Mucosa of descending colon (tissue), 3 donors: ENCODE results near the gene NUDT5. TPM values are rescaled to one million over a fixed set of nuclear protein-coding genes. Genes with fewer than 3 reads are reported as not detected.

ENCODE experiments used
- ATAC-seq: fragments of 200-7000 bp; cut with Tn5 transposase; one replicate; pipeline ENCODE4 v1.9.1; 2020; ENCODE audit warnings: mild to moderate bottlenecking, moderate library complexity
- DNase-seq, 3 donors: peaks; one replicate each; pipeline ENCODE4 v3.0.0-alpha.2; 2020
- H3K36me3 ChIP-seq: fragments of 200-600 bp; one replicate; pipeline ENCODE4 v1.8.0; 2021; ENCODE audit warnings: low read depth, mild to moderate bottlenecking
- H3K4me1 ChIP-seq: fragments of 200-600 bp; one replicate; pipeline ENCODE4 v1.8.0; 2021; ENCODE audit warnings: low read depth, mild to moderate bottlenecking
- H3K4me3 ChIP-seq: fragments of 200-600 bp; one replicate; pipeline ENCODE4 v1.8.0; 2021; ENCODE audit warnings: mild to moderate bottlenecking
- H3K9me3 ChIP-seq: fragments of 200-600 bp; one replicate; pipeline ENCODE4 v1.8.0; 2021; ENCODE audit warnings: mild to moderate bottlenecking
- CTCF ChIP-seq: fragments of 200-600 bp; IDR thresholded peaks from one replicate; pipeline ENCODE4 v1.8.0; 2022; ENCODE audit warnings: antibody characterized with exemption, mild to moderate bottlenecking
- intact Hi-C, 2 donors: fragments of 100-400 bp; cut with DNase I in 1 of 2; cut with micrococcal nuclease in 1 of 2; formaldehyde crosslinking; loops; one replicate each; pipeline versions ENCODE4 v1.11.0 to v1.11.1; 2022; cut with DNase I, micrococcal nuclease
- total RNA-seq, 3 donors: library from RNA; stranded (reverse); fragmentation: NEBNext Ultra II Directional in 2 of 3; extraction: Animal tissue kit (Norgen Biotek cat#: 25700) in 2 of 3; gene quantifications; one replicate each; pipeline versions ENCODE4 v1.2.1 to v1.2.4, GENCODE V29; 2021 to 2023
- donor health status: DM: no; HTN: no; CAD: no; lungs with moderate emphysema.
- donor health status: DM: no; HTN: no; CAD: no.
- donor health status: DM: no; HTN: yes; CAD: no.

The NUDT5 gene
- total RNA-seq, 3 donors from 2014 or later, result 32.0 to 44.7 (median 32.8) TPM

GRCh38 chr10:12213621-12214020 lies 17.9 kb upstream of the NUDT5 start:
- Histone ChIP-seq H3K4me1 (peaks cover 12% of the 10 kb centered on the region), H3K36me3 (no peaks in the 10 kb centered on the region), H3K4me3 (no peak overlapping the region), H3K9me3 (no peaks in the 10 kb centered on the region)
- intact Hi-C loops, result no loop called here
- ATAC-seq, result peak; percentile 48
- no peak for TF ChIP-seq CTCF
- DNase-seq, result no peak

- H3K9me3 ChIP-seq, result no peaks in the 10 kb centered on the region
- H3K4me1 ChIP-seq, result peaks cover 12% of the 10 kb centered on the region
- ATAC-seq, result no peak
- DNase-seq, result no peak
- no peak overlapping the region for H3K4me3 ChIP-seq
- intact Hi-C loops, result no loop called here
- H3K36me3 ChIP-seq, result no peaks in the 10 kb centered on the region
- TF ChIP-seq CTCF, result no peak
Observed at GRCh38 chr10:12212454-12212853, 16.8 kb upstream of the NUDT5 start.

DNA sequence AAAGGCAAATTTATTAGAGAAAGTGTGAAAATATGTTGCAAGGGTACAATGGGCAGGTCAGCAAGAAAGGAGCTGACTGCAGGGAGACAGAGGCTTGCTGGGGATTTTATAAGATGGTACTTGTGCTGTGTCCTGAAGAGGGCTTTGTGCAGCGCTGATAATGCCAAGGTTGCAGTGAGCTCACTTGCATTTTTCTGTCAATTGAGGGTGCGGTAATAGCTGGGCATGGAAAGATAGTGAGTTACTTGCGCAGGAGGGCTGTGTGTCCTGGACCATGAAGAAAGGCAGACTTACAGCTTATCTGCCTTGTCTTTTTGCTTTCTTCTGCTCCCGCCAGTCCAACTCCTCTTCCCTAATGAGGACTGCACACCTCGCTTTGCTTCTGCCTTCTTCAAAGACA lies 12.8 kb upstream of the NUDT5 start:
- Histone ChIP-seq H3K4me1 (no peaks in the 10 kb centered on the region), H3K36me3 (no peaks in the 10 kb centered on the region), H3K9me3 (no peaks in the 10 kb centered on the region), H3K4me3 (no peak overlapping the region)
- no peak for DNase-seq
- intact Hi-C loops, result no loop called here
- ATAC-seq, result no peak
- TF ChIP-seq CTCF, result no peak

DNA sequence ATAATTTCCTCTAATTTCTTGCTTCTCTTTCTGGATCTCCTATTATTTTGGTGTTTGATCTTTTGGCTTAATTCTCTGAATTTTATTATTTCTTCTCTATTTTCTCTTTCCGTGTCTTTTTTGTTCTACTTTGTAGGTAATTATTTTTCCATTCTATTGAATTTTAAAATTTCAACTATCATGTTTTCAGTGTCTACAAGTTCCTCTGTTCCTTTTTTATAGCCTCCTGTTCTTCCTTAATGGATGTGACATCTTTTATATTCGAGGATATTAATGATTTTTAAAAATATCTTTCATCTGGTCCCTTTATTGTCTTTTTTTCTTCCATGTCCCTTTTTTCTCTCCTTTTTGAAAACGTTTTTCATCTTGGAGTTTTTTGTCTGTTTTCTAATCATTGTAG lies 11.4 kb upstream of the NUDT5 start:
- no peak for DNase-seq
- no peaks in the 10 kb centered on the region for H3K4me1 ChIP-seq
- no peak for TF ChIP-seq CTCF
- no peaks in the 10 kb centered on the region for H3K9me3 ChIP-seq
- no peaks in the 10 kb centered on the region for H3K36me3 ChIP-seq
- H3K4me3 ChIP-seq, result no peak overlapping the region
- intact Hi-C loops, result no loop called here
- ATAC-seq, result no peak

GRCh38 chr10:12205082-12205481 lies 9.4 kb upstream of the NUDT5 start:
- no peak for TF ChIP-seq CTCF
- DNase-seq (no peak), ATAC-seq (no peak)
- intact Hi-C loops, result no loop called here
- H3K9me3 ChIP-seq, result no peaks in the 10 kb centered on the region
- H3K4me1 ChIP-seq, result no peaks in the 10 kb centered on the region
- H3K4me3 ChIP-seq, result no peak overlapping the region
- no peaks in the 10 kb centered on the region for H3K36me3 ChIP-seq

GRCh38 chr10:12202226-12202625 lies 6.5 kb upstream of the NUDT5 start:
- H3K36me3 ChIP-seq, result no peaks in the 10 kb centered on the region

More at GRCh38 chr10:12202226-12202625, 6.5 kb upstream of the NUDT5 start:
- intact Hi-C loops, result no loop called here
- ATAC-seq (no peak), DNase-seq (no peak)
- no peaks in the 10 kb centered on the region for H3K9me3 ChIP-seq
- H3K4me3 ChIP-seq, result no peak overlapping the region
- TF ChIP-seq CTCF, result no peak
- peaks cover 8% of the 10 kb centered on the region for H3K4me1 ChIP-seq
